ENCODE data around the gene TIMM23B.
"Not testable (repeated sequence)": the region's sequence is repeated elsewhere in the genome, so short reads cannot be mapped to it uniquely, and the experiment has no call there.

- not testable (repeated sequence) for TF ChIP-seq POLR2A (IDR thresholded peaks at IDR 0.05)
- TF ChIP-seq, protein P1, sequence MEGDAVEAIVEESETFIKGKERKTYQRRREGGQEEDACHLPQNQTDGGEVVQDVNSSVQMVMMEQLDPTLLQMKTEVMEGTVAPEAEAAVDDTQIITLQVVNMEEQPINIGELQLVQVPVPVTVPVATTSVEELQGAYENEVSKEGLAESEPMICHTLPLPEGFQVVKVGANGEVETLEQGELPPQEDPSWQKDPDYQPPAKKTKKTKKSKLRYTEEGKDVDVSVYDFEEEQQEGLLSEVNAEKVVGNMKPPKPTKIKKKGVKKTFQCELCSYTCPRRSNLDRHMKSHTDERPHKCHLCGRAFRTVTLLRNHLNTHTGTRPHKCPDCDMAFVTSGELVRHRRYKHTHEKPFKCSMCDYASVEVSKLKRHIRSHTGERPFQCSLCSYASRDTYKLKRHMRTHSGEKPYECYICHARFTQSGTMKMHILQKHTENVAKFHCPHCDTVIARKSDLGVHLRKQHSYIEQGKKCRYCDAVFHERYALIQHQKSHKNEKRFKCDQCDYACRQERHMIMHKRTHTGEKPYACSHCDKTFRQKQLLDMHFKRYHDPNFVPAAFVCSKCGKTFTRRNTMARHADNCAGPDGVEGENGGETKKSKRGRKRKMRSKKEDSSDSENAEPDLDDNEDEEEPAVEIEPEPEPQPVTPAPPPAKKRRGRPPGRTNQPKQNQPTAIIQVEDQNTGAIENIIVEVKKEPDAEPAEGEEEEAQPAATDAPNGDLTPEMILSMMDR (IDR thresholded peaks at IDR 0.05) = not testable (repeated sequence)
Observed at GRCh38 chr10:49995321-49995720, 53.5 kb downstream of the TIMM23B start.
